HepG2 (cell line): ENCODE measurements around the gene C9orf40. TPM values are rescaled to one million over a fixed set of nuclear protein-coding genes. Genes with fewer than 3 reads are reported as not detected.

Source experiments
- DPF2 ChIP-seq: sonication (generic); formaldehyde crosslinking; IDR thresholded peaks from 2 replicates; pipeline ENCODE4 v1.4.0; 2020; ENCODE audit warnings: mild to moderate bottlenecking, low read depth, missing genetic modification reagents, borderline replicate concordance
- E2F1 ChIP-seq: sonication (generic); formaldehyde crosslinking; IDR thresholded peaks from 2 replicates; pipeline ENCODE4 v1.5.0; 2020; ENCODE audit warnings: missing genetic modification reagents
- HMGXB4 ChIP-seq, 2 experiments: sonication (generic) in 1 of 2; formaldehyde crosslinking in 1 of 2; IDR thresholded peaks; 2 replicates each; pipeline versions ENCODE4 v1.4.0 to v1.6.1; 2018 to 2020; ENCODE audit warnings: missing genetic modification reagents in 2 of 2, borderline replicate concordance in 1 of 2, low read depth in 1 of 2, mild to moderate bottlenecking in 1 of 2, missing biosample characterization in 1 of 2
- HNRNPL ChIP-seq: fragments of 200-400 bp; formaldehyde crosslinking; IDR thresholded peaks from 2 replicates; pipeline ENCODE4 v1.6.1; 2017; ENCODE audit warnings: mild to moderate bottlenecking, low read depth, low read length
- HNRNPLL ChIP-seq: fragments of 200-400 bp; formaldehyde crosslinking; IDR thresholded peaks from 2 replicates; pipeline ENCODE4 v1.6.1; 2017; ENCODE audit warnings: mild to moderate bottlenecking, low read depth, low read length; ENCODE audit not compliant: poor library complexity, severe bottlenecking
- KDM1A ChIP-seq: IDR thresholded peaks from 2 replicates; pipeline ENCODE4 v1.6.1; 2016; ENCODE audit warnings: missing compliant biosample characterization
- LRRFIP1 ChIP-seq: sonication (generic); formaldehyde crosslinking; conservative IDR thresholded peaks from 2 replicates; pipeline ENCODE4 v1.4.0; 2020; ENCODE audit warnings: missing genetic modification reagents
- MAFG ChIP-seq: sonication (generic); formaldehyde crosslinking; IDR thresholded peaks from 2 replicates; pipeline ENCODE4 v1.5.1; 2020; ENCODE audit warnings: mild to moderate bottlenecking, missing genetic modification reagents
- MBD4 ChIP-seq: IDR thresholded peaks from 2 replicates; pipeline ENCODE4 v1.6.1; 2012; ENCODE audit warnings: low read length, inconsistent platforms, borderline replicate concordance
- NFE2L2 ChIP-seq: fragments of 150-350 bp; IDR thresholded peaks from 2 replicates; pipeline ENCODE4 v1.6.1; 2014; ENCODE audit warnings: low read length
- PBX2 ChIP-seq: IDR thresholded peaks from 2 replicates; pipeline ENCODE4 v1.6.1; 2016; ENCODE audit warnings: control low read depth
- SP2 ChIP-seq: sonication (generic); formaldehyde crosslinking; IDR thresholded peaks from 2 replicates; pipeline ENCODE4 v1.5.1; 2020; ENCODE audit warnings: mild to moderate bottlenecking, missing genetic modification reagents
- STAT5B ChIP-seq: sonication (generic); formaldehyde crosslinking; IDR thresholded peaks from 2 replicates; pipeline ENCODE4 v1.4.0; 2020; ENCODE audit warnings: missing genetic modification reagents
- ZBTB4 ChIP-seq: sonication (generic); formaldehyde crosslinking; IDR thresholded peaks from 2 replicates; pipeline ENCODE4 v1.4.0; 2020; ENCODE audit warnings: missing genetic modification reagents, mild to moderate bottlenecking, borderline replicate concordance
- ZFP36 ChIP-seq: fragments of 150-350 bp; IDR thresholded peaks from 2 replicates; pipeline ENCODE4 v1.6.1; 2018; ENCODE audit warnings: borderline replicate concordance, low read length, low read depth; ENCODE audit not compliant: partially characterized antibody
- ZNF251 ChIP-seq: sonication (generic); formaldehyde crosslinking; IDR thresholded peaks from 2 replicates; pipeline ENCODE4 v1.9.0; 2021; ENCODE audit warnings: mild to moderate bottlenecking, missing genetic modification reagents
- ZNF570 ChIP-seq: sonication (generic); formaldehyde crosslinking; IDR thresholded peaks from 2 replicates; pipeline ENCODE4 v1.4.0; 2020; ENCODE audit warnings: mild to moderate bottlenecking, missing genetic modification reagents, borderline replicate concordance
- ZNF607 ChIP-seq: sonication (generic); formaldehyde crosslinking; IDR thresholded peaks from 2 replicates; pipeline ENCODE4 v1.5.1; 2020; ENCODE audit warnings: missing genetic modification reagents, mild to moderate bottlenecking, borderline replicate concordance
- polyA plus RNA-seq, 8 experiments: library from polyadenylated mRNA; depleted of rRNA in 3 of 8; stranded (reverse) in 7 of 8; unstranded in 1 of 8; fragments of >200 nt; fragmentation: Illumina TruSeq in 4 of 8; extraction: Trizol in 4 of 8; gene quantifications; 2 replicates each; pipeline versions ENCODE4 v1.2.1 to v1.2.3, GENCODE V29; 2011 to 2016; ENCODE audit warnings: low read depth in 4 of 8, missing spikeins in 1 of 8, mixed read lengths in 1 of 8; ENCODE audit not compliant: insufficient read depth in 1 of 8
- total RNA-seq, 5 experiments: library from RNA; depleted of rRNA; stranded (reverse); fragments of >200 nt; fragmentation: Illumina TruSeq; extraction: Trizol; gene quantifications; 2 replicates each; pipeline ENCODE4 v1.2.3, GENCODE V29; 2016; ENCODE audit warnings: low read depth in 1 of 5

C9orf40 gene
- total and polyA plus RNA-seq, 2 of the 13 experiments (the other 11 are each of a cell fraction or from before 2014, with no cell fraction given), result 3.0 to 13.5 TPM

- peak; percentile 66 to 74; a peak in 3 of 4 replicates for TF ChIP-seq HMGXB4 (CRISPR knock-in tag; IDR thresholded peaks at IDR 0.05; ENCODE audit: borderline replicate concordance in 1 of 2, low read depth in 1 of 2)
- TF ChIP-seq PBX2 (CRISPR knock-in tag), result 0 out of 2 replicates have a peak, but pooled peaks have one; percentile 40
- TF ChIP-seq NFE2L2, result no peak
- TF ChIP-seq MAFG (CRISPR knock-in tag), result no peak
- TF ChIP-seq HNRNPL, result no peak
- TF ChIP-seq SP2 (CRISPR knock-in tag), result no peak
- TF ChIP-seq ZNF607 (CRISPR knock-in tag), result no peak; the same call in 1 of the 2 replicates
- no peak for TF ChIP-seq ZNF570 (CRISPR knock-in tag)
- no peak for TF ChIP-seq LRRFIP1 (CRISPR knock-in tag)
- no peak for TF ChIP-seq ZNF251 (CRISPR knock-in tag)
- peak; percentile 79; the same call in 1 of the 2 replicates for TF ChIP-seq DPF2 (CRISPR knock-in tag)
- TF ChIP-seq HNRNPLL, result no peak
- no peak for TF ChIP-seq ZFP36
- TF ChIP-seq MBD4, result no peak; the same call in 1 of the 2 replicates
- TF ChIP-seq KDM1A (CRISPR knock-in tag), result 0 out of 2 replicates have a peak, but pooled peaks have one; percentile 27
- TF ChIP-seq STAT5B (CRISPR knock-in tag), result no peak
- no peak for TF ChIP-seq E2F1 (CRISPR knock-in tag)
- TF ChIP-seq ZBTB4 (CRISPR knock-in tag), result no peak
These were observed 49.2 kb upstream of the C9orf40 start (continued) for GRCh38 chr9:75001719-75002421.
